GM18870 (cell line): Measurements from ENCODE around the gene FBXO31.
"Not testable (repeated sequence)": the region's sequence is repeated elsewhere in the genome, so short reads cannot be mapped to it uniquely, and the experiment has no call there.

Experiments
- ATAC-seq: cut with Tn5 transposase; IDR thresholded peaks from one replicate; pipeline ENCODE4 v1.9.1; 2021; ENCODE audit warnings: moderate library complexity; ENCODE audit not compliant: unreplicated experiment

Gene FBXO31

DNA sequence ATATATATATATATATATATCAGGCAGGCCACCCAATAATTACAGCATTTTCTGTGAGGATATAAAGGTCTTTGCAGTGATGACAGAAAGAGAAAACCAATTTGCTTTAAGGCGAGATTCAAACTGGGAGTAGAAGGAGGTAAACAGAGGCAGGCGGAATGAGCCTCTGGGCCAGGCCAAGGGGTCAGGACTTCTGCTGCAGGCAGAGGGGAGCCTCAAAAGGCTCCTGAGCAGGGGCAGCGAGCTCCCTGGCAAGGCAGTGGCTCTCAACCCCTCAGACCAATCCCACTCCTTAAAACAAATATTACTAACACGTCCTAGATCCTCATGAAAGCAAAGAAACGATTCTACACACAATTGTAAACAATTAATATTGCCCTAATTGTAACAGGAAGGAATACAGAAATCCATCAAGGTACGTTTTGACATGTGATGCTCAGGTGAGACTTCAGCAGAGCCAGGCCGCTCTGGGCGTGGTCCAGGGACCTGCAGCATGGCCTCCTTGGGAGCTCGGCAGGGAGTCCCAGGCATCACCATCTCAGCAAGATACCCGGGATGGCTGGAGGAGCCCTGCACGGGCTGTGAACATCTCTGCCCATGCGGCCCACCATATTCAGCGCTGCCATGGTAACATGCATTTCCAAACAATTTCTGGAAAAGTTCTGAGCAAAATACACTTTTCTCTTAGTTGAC lies 18.4 kb downstream of the FBXO31 start:
- no peak for ATAC-seq

DNA sequence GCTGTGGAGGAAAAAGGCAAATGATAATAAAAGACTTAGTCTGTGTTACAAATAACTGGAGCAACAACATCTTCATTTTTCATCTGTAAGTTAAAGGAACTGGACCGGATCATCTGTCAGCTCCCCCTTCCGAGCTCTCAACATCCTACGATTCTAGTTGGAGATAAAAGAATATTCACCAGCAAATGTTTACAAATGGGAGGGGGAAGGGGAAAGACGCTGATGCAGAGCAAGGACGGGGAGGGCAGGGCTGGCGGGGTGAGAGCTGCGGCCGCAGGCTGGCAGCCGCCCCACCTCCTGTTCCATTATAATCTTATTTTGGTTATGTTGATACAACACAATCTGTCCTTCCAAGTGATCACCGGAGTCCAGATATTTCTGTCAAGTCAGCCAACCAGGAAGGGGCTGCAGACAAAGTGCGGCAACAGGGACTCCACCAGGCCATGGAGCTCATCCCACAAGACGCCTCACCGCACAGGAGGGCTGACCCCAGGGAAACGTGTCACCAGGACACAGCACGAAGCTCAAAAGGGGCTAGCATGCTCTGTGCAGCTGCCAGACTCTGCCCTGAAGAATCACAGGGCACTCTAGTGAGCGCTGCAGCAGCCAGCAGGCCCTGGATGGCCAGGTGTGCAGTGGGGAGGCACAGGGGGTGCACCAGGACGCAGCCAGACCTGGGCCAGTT lies 19.7 kb downstream of the FBXO31 start:
- no peak for ATAC-seq

- ATAC-seq = not testable (repeated sequence)
These were observed 20.6 kb downstream of the FBXO31 start for GRCh38 chr16:87362828-87363559.

GRCh38 chr16:87361916-87362619 lies 21.5 kb downstream of the FBXO31 start:
- ATAC-seq = no peak

DNA sequence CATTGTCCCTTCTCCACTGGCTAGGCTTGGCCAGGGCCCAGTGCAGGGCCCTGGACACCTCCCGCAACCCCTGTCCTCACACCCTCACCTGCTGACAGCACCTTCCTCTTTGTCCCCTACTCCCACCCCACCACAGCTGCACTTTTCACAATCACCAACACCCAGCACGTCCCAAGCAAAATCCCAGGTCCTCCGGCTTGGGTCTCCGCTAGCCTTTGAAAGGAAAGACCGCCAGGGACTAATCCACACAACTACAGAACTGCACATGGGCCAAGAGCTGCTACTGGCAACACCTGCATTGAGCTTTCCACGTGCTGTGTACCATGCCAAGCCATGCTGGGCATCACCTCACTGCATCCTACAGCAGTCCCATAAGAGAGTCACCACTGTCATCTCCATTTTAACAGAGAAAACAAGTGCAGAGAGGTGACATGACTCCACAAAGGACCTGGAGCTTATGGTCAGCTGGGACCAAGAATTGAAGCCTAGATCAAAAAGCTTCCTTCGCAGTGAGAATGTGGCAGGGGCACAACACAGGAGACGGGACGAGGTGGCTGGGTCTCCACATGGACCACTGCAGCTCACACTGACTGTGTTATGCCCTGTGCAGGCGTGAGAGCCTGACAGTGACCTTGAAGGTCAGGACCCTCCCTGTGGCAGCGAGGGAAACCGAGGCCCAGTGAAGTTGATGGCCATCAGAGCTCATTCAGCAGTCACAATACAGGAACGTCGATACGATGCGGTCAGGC lies 22.5 kb downstream of the FBXO31 start:
- no peak for ATAC-seq

DNA sequence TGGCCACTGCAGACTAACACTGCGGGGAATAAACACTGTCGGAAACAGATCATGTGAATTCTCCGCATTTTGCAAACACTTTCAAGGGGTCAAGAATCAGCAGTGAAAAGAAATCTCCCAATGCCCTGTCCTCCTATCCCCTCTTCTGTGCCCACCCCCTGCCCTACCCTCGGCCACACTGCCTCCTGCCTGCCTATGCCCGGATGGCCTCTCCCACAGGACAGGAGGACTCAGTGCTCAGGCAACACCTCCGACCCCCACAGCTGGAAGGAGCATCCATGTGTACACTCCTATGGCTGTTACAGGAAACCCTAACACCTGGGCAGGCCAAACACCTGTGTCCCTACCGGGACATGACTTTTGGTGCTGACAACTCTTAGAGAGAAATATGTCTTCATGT lies 24.5 kb downstream of the FBXO31 start:
- ATAC-seq = no peak

GRCh38 chr16:87358696-87359095 lies 24.9 kb downstream of the FBXO31 start:
- no peak for ATAC-seq

DNA sequence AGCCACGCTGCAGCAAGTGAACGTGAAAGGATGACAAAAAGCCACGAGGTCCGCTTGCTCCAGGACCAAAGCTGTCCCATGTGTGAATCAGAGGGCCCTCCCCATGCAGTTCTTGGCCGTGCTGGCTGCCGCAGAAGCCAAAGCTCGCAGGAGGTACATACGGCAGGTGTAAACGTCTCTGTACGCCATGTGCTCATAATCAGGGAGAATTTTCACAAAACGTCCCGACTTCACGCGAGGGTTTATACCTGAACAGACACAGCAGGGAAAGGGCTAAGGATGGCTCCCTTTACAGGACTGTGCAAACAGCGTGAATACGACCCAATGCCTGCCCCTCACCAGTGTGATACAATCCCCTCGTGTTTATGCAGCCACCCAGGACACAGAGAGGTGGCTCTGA lies 25.3 kb downstream of the FBXO31 start:
- no peak for ATAC-seq

DNA sequence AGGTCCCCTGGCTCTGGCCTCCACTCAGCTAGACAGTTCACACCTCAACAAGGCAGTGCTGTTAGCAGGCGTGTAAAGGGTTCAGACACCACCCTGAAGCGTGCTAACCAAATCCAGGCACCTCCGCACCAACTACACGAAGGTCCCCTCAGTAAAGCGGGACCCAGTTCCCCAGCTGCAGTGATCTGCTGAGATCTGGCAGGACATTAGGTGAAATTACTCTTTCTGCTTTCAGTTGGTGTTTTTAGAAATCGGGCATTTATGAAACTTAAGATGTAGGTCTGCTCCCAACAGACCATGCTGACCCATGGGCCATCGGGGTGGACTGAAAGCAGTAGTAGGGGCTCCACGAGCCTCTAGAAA lies 27.1 kb downstream of the FBXO31 start:
- ATAC-seq = no peak

DNA sequence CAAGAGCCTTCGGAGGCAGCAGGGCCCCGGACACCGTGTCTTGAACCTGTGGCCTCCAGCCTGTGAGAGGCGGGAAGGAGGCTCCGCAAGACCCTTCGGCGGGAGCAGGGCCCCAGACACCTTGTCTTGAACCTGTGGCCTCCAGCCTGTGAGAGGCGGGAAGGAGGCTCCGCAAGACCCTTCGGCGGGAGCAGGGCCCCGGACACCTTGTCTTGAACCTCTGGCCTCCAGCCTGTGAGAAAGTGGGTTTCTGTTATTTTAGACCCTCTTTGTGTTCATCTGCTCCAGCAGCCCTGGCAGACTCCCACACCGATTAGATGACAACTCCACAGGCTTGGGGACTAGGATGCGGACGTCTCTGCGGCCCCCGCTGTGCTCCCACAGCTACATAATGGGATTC lies 30.0 kb downstream of the FBXO31 start:
- ATAC-seq = no peak

DNA sequence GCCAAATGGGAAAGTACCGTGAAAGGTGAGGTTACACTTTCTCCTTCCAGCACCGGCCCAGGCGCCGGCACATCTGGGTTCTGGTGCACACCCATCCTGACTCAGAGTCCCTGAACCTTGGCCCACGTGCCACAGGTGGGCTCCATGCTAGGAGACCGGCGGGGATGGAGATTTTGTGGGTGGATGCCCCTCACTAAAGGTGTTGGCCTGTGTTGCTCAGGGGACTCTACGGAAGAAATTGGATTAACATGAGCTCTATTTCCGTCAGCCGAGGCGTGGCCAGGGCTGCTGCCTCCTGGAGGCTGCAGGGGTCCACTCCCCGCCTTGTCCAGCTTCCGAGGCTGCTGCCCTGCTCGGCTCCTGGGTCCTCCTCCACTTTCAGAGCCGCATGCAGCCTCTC lies 30.8 kb downstream of the FBXO31 start:
- ATAC-seq = no peak

GRCh38 chr16:87351320-87351698 lies 32.3 kb downstream of the FBXO31 start:
- no peak for ATAC-seq

GRCh38 chr16:87350681-87351319 lies 32.8 kb downstream of the FBXO31 start:
- no peak for ATAC-seq

DNA sequence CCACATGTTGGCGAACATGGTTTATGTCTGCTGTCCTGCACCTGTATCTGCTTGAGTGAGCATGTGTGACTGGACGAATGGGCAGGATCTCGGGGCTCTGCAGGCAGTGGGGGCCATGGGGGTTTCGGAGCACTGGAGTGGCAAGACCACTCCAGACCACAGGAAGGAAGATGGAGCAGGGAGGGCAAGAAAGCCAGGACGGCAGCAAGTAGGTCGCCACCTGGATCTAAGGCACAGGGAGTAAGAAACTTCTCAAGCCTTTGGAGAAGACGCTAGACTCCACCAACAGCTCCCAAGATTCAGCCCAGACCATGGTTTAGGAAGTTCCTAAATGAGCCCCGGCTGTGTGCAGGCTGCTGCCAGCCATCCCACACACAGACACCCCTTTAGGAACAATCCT lies 33.5 kb downstream of the FBXO31 start:
- ATAC-seq = no peak

- ATAC-seq = no peak
These were observed 34.9 kb downstream of the FBXO31 start for GRCh38 chr16:87348616-87349157.

DNA sequence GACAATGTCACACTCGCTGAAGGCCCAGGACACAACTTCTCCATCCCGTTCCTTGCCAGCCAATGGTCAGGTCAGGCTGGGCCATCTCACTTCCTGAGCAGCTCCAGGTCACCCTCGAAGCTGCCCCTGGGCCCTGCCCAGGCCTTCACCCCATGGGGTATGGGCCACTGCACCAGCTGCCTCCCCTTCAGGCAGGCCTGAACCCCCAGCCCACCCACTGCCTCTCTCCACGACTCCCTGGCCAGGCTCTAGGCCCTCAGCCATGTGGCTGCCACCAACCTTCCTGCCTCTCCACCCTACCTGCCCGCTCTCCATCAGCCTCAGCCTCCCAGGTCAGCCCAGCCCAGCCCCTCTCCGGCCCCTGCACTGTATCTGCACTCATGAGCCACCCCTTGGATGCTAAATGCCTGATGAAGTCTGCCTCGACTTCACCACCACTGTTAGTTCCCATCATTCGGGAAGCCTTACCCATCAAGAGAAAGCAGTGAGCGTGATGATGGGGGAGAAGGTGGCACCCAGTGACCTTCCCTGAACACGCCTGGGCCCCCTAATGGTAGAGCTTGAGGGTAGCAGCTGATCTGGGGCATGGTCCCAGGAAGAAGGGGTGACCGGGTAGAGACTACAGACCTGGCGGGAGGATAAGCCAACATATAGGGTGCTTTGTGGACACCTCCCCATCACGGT lies 35.5 kb downstream of the FBXO31 start:
- ATAC-seq = no peak

DNA sequence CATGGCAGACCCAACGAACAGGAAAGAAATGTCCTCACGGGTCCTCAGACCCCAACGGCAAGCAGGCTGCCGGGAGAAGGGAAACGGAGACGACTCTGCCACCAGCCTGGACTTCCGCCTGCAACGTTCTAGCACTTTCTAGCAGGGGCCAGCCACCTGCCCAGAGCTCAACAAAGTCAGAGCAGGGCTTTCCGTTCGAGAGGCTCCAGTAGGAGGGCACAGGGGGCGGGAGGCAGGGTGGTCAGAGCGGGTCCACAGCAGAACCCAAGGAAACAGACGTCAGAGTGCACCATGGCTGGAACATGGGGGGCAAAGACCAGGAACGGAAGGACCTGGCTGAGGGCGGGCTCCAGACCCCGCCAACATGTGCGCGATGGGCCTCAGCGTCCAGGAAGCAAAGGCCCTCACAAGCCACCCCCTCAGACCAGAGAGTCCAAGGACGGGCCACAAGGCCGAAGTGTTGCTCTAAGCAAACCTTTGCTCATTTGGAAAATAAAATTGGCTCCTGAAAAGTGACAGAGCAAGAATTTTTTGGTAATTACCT lies 37.0 kb downstream of the FBXO31 start:
- no peak for ATAC-seq

DNA sequence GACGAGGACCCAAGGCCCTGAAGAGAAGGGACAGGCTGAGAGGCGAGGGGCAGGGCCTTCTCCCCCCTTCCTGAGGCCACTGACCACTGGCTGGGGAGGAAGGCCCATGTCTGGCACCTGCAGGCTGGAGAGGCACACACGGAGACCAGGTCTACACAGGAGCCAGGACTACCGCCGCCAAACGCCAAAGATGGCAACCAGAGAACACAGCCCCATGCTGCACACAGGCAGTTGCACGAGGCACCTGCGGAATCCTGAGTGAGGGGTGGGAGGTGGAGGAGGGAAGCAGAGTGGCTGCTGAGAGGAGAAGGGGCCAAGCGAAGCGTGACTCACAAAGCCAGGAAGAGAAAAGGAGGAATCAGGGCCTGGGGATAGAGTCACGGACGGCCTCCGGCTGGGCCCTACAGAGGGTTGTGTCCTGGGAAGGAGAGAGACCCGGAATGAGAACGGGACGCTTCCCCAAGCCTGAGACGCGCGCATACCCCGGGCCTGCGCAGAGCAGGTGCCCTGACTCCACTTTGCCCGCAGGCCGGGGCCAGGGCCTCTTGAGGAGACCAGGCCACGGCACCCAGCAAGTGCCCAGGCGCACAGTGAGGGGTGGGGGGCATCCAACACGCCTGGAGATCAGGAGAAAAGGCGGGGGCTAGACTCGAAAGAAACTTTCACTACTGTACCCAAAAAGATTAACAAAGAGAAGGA lies 37.7 kb downstream of the FBXO31 start:
- ATAC-seq = no peak
